Esophagus (tissue), 2 donors: ENCODE measurements around the gene SGPL1. TPM values are rescaled to one million over a fixed set of nuclear protein-coding genes. Genes with fewer than 3 reads are reported as not detected.

Source experiments
- H3K27ac ChIP-seq, 2 donors: one replicate each; pipeline ENCODE4 v1.5.1; 2013; ENCODE audit warnings: low read depth in 2 of 2, mild to moderate bottlenecking in 2 of 2, inconsistent platforms in 1 of 2, low read length in 1 of 2, moderate library complexity in 1 of 2
- H3K27me3 ChIP-seq, 2 donors: one replicate each; pipeline ENCODE4 v1.6.1; 2013; ENCODE audit warnings: low read length in 2 of 2, control low read depth in 1 of 2, mild to moderate bottlenecking in 1 of 2; ENCODE audit not compliant: insufficient read depth in 2 of 2, control insufficient read depth in 1 of 2
- H3K36me3 ChIP-seq, 2 donors: one replicate each; pipeline ENCODE4 v1.6.1; 2013; ENCODE audit warnings: low read length in 1 of 2; ENCODE audit not compliant: control insufficient read depth in 2 of 2, insufficient read depth in 2 of 2
- H3K4me1 ChIP-seq, 2 donors: one replicate each; pipeline ENCODE4 v1.6.1; 2013; ENCODE audit warnings: low read length in 1 of 2; ENCODE audit not compliant: control insufficient read depth in 2 of 2, insufficient read depth in 2 of 2
- H3K4me3 ChIP-seq, 2 donors: one replicate each; pipeline ENCODE4 v1.5.1; 2013; ENCODE audit warnings: low read length in 2 of 2, mild to moderate bottlenecking in 2 of 2, low read depth in 1 of 2, moderate library complexity in 1 of 2
- H3K9me3 ChIP-seq, 2 donors: one replicate each; pipeline ENCODE4 v1.6.1; 2013; ENCODE audit warnings: mild to moderate bottlenecking in 2 of 2, low read depth in 1 of 2, low read length in 1 of 2, moderate library complexity in 1 of 2; ENCODE audit not compliant: control insufficient read depth in 2 of 2, insufficient read depth in 1 of 2
- WGBS, 2 donors: extraction: QIAGEN DNeasy Blood & Tissue Kit; methylation state at CpG; one replicate each; pipeline ENCODE4 v1.1.7; 2013; 5-methylcytosine and 5-hydroxymethylcytosine counted together
- polyA plus RNA-seq, 2 donors: library from polyadenylated mRNA; stranded (reverse); fragments of 200-250 nt; gene quantifications; one replicate each; pipeline ENCODE4 v1.2.3, GENCODE V29; 2013
- donor health status: healthy with polysubstance abuse.
- donor health status: Bipolar disorder and iron deficiency.

SGPL1 gene
- polyA plus RNA-seq, 2 donors = 16.6 to 16.7 TPM

DNA sequence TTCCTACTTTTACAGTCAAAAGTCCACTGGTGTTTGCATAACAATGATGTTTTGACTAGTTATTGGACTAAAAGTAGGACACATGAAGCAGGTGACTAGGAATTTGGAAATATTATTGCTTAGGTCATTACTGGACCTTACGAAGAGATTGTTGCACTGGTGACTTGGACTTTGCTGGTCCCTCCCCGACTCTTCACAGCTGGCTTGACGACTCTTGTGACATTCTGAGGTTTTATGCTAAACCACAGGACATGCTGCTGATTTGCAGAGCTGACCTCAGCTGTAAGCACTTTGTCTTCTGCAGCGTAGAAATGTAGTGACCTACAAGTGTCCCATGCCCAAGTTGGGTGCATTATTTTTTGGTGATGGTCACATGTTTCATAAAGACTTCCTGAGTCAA lies 50.7 kb downstream of the SGPL1 start:
- H3K36me3 ChIP-seq = peaks cover 8 to 9% of the 10 kb centered on the region in 2 donors
- H3K27ac ChIP-seq = peak overlapping the region in 1 of 2 donors; percentile 26
- 61 to 66% methylated on average over 4 of the region's 4 CpGs for WGBS, 2 donors
- peaks cover 0 to 2% of the 10 kb centered on the region in 2 donors for H3K4me1 ChIP-seq
- no peaks in the 10 kb centered on the region for H3K27me3 ChIP-seq
- H3K4me3 ChIP-seq = no peak overlapping the region
- H3K9me3 ChIP-seq = no peaks in the 10 kb centered on the region

DNA sequence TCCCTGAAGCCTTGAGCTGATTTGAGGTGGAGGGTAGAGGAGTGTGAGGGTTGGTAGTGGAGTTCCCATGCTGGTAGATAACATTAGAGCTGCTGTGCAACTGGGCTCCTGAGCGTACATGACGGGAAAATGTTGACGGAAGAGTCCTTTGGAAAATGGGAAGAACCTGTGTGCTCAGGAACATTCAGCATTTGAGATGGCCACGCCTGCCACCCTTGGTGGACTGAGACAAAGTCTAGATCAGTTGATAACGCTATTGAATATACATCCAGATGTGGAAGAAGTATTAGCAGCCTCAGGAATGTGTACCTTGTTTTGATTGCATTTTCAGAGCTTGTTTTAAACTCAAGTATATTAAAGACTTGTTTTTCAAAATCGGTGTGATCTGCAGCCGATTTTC lies 56.5 kb downstream of the SGPL1 start:
- Histone ChIP-seq H3K36me3 (peaks cover 14 to 16% of the 10 kb centered on the region in 2 donors), H3K27me3 (no peaks in the 10 kb centered on the region), H3K4me3 (no peak overlapping the region), H3K4me1 (no peaks in the 10 kb centered on the region), H3K9me3 (no peaks in the 10 kb centered on the region), H3K27ac (no peak overlapping the region)
- 88 to 95% methylated on average over 7 of the region's 7 CpGs for WGBS, 2 donors

DNA sequence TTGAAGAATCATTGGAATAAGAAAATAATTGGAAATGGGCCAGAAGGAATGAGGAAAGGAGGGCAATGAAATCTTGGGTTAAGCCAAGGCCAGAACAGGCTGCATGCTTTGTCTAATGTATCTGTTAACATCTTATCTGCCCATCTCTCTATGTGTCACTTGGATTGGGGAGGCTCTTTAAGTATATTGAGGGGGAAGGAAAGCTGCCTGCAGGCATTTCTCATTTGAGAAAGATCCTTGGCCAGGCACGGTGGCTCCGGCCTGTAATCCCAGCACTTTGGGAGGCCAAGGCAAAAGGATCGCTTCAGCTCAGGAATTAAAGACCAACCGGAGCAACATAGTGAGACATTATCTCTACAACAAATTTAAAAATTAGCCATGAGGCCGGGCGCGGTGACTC lies 58.3 kb downstream of the SGPL1 start:
- Histone ChIP-seq H3K4me1 (no peaks in the 10 kb centered on the region), H3K36me3 (peaks cover 14 to 19% of the 10 kb centered on the region in 2 donors)
- WGBS, 2 donors = 86 to 90% methylated on average over 7 of the region's 7 CpGs

DNA sequence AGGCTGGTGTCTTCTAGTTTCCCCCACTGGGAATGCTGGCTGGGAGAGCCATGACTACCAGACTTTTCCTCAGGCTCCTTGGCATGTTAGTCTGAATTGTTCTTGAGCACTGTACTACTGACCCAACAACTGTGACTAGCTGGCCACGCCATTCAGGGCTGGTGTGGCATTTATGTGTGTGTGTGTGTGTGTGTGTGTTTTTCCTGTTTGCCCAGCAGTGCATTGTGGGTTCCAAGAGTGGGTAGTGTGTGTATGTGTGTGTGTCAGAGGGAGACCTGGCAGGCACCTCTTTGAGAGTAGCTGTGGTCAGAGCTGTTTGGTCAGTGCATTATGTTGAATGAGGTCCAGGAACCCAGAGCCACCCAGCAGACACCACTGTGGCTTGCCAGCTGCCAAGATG lies 63.5 kb downstream of the SGPL1 start:
- Histone ChIP-seq H3K27ac (no peak overlapping the region), H3K4me1 (no peaks in the 10 kb centered on the region), H3K9me3 (no peaks in the 10 kb centered on the region), H3K4me3 (no peak overlapping the region), H3K27me3 (no peaks in the 10 kb centered on the region), H3K36me3 (peaks cover 3 to 13% of the 10 kb centered on the region in 2 donors)
- WGBS, 2 donors = 33 to 56% methylated on average over 1 of the region's 1 CpG

More for the DNA sequence above, 58.3 kb downstream of the SGPL1 start:
- H3K4me3 ChIP-seq = no peak overlapping the region
- no peaks in the 10 kb centered on the region for H3K9me3 ChIP-seq
- H3K27me3 ChIP-seq = no peaks in the 10 kb centered on the region
- no peak overlapping the region for H3K27ac ChIP-seq

DNA sequence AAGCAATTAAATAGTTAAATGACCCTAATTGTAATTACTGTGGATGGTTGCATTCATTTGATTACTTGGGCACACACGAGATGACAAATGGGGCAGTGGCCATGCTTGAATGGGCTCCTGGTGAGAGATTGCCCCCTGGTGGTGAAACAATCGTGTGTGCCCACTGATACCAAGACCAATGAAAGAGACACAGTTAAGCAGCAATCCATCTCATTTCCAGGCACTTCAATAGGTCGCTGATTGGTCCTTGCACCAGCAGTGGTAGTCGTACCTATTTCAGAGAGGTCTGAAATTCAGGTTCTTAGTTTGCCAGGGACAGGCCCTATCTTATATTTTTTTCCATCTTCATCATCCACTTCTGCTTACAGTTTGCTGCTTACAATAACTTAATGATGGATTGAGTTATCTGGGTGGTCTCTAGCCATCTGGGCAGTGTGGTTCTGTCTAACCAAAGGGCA lies 64.4 kb downstream of the SGPL1 start:
- Histone ChIP-seq H3K4me3 (no peak overlapping the region), H3K4me1 (no peaks in the 10 kb centered on the region), H3K9me3 (no peaks in the 10 kb centered on the region), H3K36me3 (peaks cover 3 to 13% of the 10 kb centered on the region in 2 donors), H3K27me3 (no peaks in the 10 kb centered on the region), H3K27ac (no peak overlapping the region)
- 4% methylated on average over 4 of the region's 4 CpGs for WGBS, 2 donors

DNA sequence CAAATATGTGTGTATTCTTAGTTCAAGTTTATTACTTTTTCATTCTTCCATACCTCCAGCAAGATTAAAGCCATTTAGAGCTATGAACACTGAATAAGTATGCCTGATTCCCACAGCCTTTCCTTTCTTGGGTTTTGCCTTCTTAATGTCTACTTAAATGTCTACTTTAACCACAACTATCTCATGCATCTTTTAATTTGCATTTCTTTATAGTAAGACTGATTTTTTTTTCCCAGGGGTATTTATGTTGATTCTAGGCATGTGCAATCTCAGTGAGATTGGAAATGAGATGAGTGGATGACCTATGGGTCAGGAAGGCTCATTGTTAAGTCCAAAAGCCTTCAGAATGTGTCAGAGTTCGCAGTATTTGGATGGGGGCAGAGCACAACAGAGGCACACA lies 69.0 kb downstream of the SGPL1 start:
- Histone ChIP-seq H3K27ac (no peak overlapping the region), H3K36me3 (peaks cover 3 to 9% of the 10 kb centered on the region in 2 donors), H3K4me3 (no peak overlapping the region), H3K9me3 (no peaks in the 10 kb centered on the region), H3K4me1 (peaks cover 6 to 11% of the 10 kb centered on the region in 2 donors), H3K27me3 (no peaks in the 10 kb centered on the region)
- 99 to 100% methylated on average over 1 of the region's 1 CpG for WGBS, 2 donors

DNA sequence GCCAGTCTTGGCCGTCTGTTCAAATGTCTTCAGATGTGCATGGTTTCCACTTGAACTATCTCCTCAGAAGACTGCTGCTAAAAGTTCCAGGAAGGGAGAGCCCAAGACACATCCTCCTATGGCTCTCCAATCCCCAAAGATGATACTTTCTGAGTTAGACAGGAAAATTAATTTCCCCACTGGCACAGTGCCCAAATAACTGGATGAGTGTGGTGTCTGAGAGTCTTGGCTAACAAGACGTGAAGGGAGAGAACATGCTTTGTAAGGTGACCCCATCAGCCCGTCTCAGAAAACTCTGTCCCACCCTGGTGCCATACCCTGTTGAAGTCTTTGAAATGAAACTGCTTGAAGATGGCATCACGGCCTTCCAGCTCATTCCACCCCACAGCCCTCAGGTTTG lies 69.7 kb downstream of the SGPL1 start:
- Histone ChIP-seq H3K9me3 (no peaks in the 10 kb centered on the region), H3K4me3 (no peak overlapping the region), H3K27ac (no peak overlapping the region), H3K4me1 (peaks cover 6 to 11% of the 10 kb centered on the region in 2 donors), H3K27me3 (no peaks in the 10 kb centered on the region), H3K36me3 (peaks cover 3 to 9% of the 10 kb centered on the region in 2 donors)
- 63 to 79% methylated on average over 4 of the region's 4 CpGs for WGBS, 2 donors

DNA sequence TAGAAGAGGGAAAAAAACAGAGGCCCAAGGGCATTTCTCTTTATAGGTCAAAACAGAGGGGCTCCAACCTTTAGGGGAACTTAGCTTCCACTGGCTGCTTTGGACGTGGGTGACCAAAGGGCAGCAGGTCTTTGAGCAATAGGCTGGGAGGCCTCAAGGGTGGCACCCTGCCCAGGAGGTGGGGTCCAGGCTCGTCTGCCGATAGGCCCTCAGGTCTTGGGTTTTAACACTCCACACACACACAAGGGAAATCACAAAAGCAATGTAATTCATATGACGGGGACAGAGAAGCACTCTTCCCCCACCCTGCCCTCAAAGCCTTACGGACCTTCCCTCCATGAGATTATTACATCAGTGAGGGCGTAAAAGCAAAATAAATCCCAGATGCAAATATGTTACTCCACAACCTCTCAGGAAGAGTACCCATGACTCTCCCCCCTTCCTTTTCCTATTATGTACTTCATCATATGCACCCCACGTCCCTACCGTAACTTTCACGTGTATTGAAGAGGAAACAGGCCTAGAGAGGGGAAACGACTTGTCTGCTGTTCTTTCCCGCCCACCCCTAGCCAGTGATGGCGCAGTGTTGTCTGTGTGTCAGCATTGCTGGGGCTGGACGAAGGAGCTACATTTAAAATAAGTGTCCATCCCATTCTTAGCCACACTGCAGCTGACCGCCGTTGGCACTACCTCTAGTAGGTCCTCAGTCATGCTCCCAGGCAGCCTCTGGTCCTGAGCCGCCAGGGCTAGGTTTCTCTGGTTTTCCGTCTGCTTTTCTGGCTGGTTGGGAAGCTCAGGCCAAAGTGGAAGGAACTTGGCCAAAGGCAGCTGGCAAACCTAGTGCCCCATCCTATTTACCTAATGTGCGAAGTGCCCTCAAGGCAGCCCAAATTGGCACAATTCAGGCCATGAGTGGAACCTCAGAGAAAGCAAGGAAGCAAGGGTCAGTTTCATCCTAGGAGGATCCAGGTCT lies 70.5 kb downstream of the SGPL1 start:
- Histone ChIP-seq H3K27me3 (no peaks in the 10 kb centered on the region), H3K4me3 (no peak overlapping the region), H3K9me3 (no peaks in the 10 kb centered on the region), H3K27ac (peak overlapping the region in 1 of 2 donors; percentile 50), H3K4me1 (peaks cover 6 to 14% of the 10 kb centered on the region in 2 donors), H3K36me3 (peaks cover 3 to 7% of the 10 kb centered on the region in 2 donors)
- 77 to 78% methylated on average over 18 of the region's 18 CpGs for WGBS, 2 donors

DNA sequence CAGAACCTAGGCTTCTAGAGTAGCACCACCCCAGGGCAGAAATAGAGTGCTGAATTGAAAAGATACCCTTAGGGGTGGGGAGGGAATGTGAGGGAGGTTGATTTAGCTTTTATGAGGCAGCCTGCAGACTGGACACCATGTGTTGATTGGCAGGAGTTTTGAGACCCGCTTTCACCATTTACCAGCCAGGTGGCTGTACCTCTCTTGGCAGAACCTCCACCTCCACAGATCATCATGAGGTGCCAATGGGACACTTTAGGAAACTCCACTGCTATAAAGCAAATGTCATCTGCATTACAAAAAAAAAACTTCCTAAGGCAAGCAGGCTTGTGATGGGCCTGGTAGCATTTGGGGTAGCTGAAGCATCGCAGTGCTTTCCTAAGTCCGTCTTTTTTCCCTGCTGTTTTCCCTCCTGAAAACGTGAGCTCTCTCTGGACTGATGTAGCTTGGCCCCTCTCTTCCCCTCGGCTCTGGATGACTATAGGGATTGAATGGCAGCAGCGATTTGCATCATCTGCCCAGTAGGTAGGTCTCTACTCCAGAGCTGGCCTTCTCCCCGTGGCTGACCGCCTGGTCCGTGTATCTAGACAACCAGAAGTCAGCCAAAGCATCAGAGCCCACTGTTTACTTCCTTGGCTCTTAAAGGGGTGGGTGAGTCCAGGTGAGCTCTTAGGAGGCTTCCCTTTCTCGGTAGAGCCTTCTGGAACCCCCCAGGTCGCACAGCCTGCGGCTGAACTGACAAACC lies 71.3 kb downstream of the SGPL1 start:
- Histone ChIP-seq H3K27ac (peak overlapping the region; percentile 50 to 90), H3K27me3 (no peaks in the 10 kb centered on the region), H3K36me3 (peaks cover 0 to 7% of the 10 kb centered on the region in 2 donors), H3K4me3 (peak overlapping the region; percentile 16 to 57), H3K9me3 (no peaks in the 10 kb centered on the region), H3K4me1 (peaks cover 6 to 14% of the 10 kb centered on the region in 2 donors)
- whole genome bisulfite sequencing, 2 donors = 58 to 65% methylated on average over 12 of the region's 12 CpGs
